Neural cell (in vitro differentiated cells): ENCODE results near the gene EFCAB11. TPM values are rescaled to one million over a fixed set of nuclear protein-coding genes. Genes with fewer than 3 reads are reported as not detected.

Source experiments
- H2AFZ ChIP-seq: fragments of 200-600, 300-800 bp; sonication (generic), shearing (Covaris generic); 2 replicates; pipeline ENCODE4 v1.6.0; 2014; ENCODE audit warnings: low read depth, mild to moderate bottlenecking, antibody characterized with exemption, low read length, moderate library complexity
- H3F3A ChIP-seq: fragments of 200-600 bp; shearing (Covaris generic); 2 replicates; pipeline ENCODE4 v1.6.1; 2016; ENCODE audit warnings: mild to moderate bottlenecking, moderate library complexity, mixed read lengths, antibody characterized with exemption, low read length; ENCODE audit not compliant: insufficient read depth, poor library complexity, severe bottlenecking
- H3K27ac ChIP-seq: fragments of 200-600, 300-800 bp; sonication (generic), shearing (Covaris generic); 2 replicates; pipeline ENCODE4 v1.5.1; 2014; ENCODE audit warnings: mild to moderate bottlenecking, low read length, moderate library complexity
- H3K27me3 ChIP-seq: fragments of 300-800, 200-600 bp; sonication (generic), shearing (Covaris generic); 2 replicates; pipeline ENCODE4 v1.6.0; 2014; ENCODE audit warnings: mild to moderate bottlenecking, low read depth, low read length, moderate library complexity; ENCODE audit not compliant: insufficient read depth
- H3K36me3 ChIP-seq: fragments of 300-800, 200-600 bp; sonication (generic), shearing (Covaris generic); 2 replicates; pipeline ENCODE4 v1.5.1; 2014; ENCODE audit warnings: mild to moderate bottlenecking, antibody characterized with exemption, low read length, moderate library complexity; ENCODE audit not compliant: insufficient read depth
- H3K4me2 ChIP-seq: fragments of 300-800, 200-600 bp; sonication (generic), shearing (Covaris generic); 2 replicates; pipeline ENCODE4 v1.6.0; 2014; ENCODE audit warnings: mild to moderate bottlenecking, low read length
- H3K4me3 ChIP-seq: fragments of 300-800, 200-600 bp; sonication (generic), shearing (Covaris generic); 2 replicates; pipeline ENCODE4 v1.5.1; 2014; ENCODE audit warnings: mild to moderate bottlenecking, low read length, moderate library complexity
- H3K79me2 ChIP-seq: fragments of 200-600 bp; shearing (Covaris generic); replicated peaks from 2 replicates; pipeline ENCODE4 v1.6.0; 2014; ENCODE audit warnings: mild to moderate bottlenecking, low read length, moderate library complexity; ENCODE audit not compliant: insufficient read depth
- H3K9ac ChIP-seq: fragments of 300-800, 200-600 bp; sonication (generic), shearing (Covaris generic); 2 replicates; pipeline ENCODE4 v1.6.1; 2016; ENCODE audit warnings: mild to moderate bottlenecking, low read length, mixed read lengths
- H3K9me2 ChIP-seq: fragments of 200-600 bp; shearing (Covaris generic); 2 replicates; pipeline ENCODE4 v1.6.1; 2016; ENCODE audit warnings: mild to moderate bottlenecking, low read length, mixed read lengths; ENCODE audit not compliant: insufficient read depth
- H3K9me3 ChIP-seq: fragments of 200-600, 300-800 bp; sonication (generic), shearing (Covaris generic); 2 replicates; pipeline ENCODE4 v1.6.1; 2016; ENCODE audit warnings: mild to moderate bottlenecking, mixed run types, low read length, moderate library complexity, mixed read lengths
- H4K20me1 ChIP-seq: fragments of 200-600 bp; shearing (Covaris generic); 2 replicates; pipeline ENCODE4 v1.6.1; 2016; ENCODE audit warnings: mild to moderate bottlenecking, mixed run types; ENCODE audit not compliant: insufficient read depth
- CTCF ChIP-seq: fragments of 450-650 bp; IDR thresholded peaks from 2 replicates; pipeline ENCODE4 v1.5.1; 2014; ENCODE audit warnings: antibody characterized with exemption, mild to moderate bottlenecking, moderate library complexity; ENCODE audit not compliant: poor library complexity, severe bottlenecking
- EP300 ChIP-seq: fragments of 450-650 bp; conservative IDR thresholded peaks from 2 replicates; pipeline ENCODE4 v1.6.1; 2014; ENCODE audit warnings: antibody characterized with exemption, mild to moderate bottlenecking, moderate library complexity; ENCODE audit not compliant: poor library complexity, severe bottlenecking
- EZH2 ChIP-seq: fragments of 200-600, 300-800 bp; shearing (Covaris generic), sonication (generic); IDR thresholded peaks from 2 replicates; pipeline ENCODE4 v1.6.1; 2014; ENCODE audit warnings: antibody characterized with exemption, low read length, borderline replicate concordance, mild to moderate bottlenecking; ENCODE audit not compliant: insufficient read depth, poor library complexity, severe bottlenecking
- MXI1 ChIP-seq: fragments of 450-650 bp; conservative IDR thresholded peaks from 2 replicates; pipeline ENCODE4 v1.6.1; 2014; ENCODE audit warnings: antibody characterized with exemption, mild to moderate bottlenecking; ENCODE audit not compliant: poor library complexity, severe bottlenecking
- POLR2AphosphoS5 ChIP-seq: IDR thresholded peaks from 2 replicates; pipeline ENCODE4 v1.6.1; 2012
- RAD21 ChIP-seq: fragments of 450-650 bp; conservative IDR thresholded peaks from 2 replicates; pipeline ENCODE4 v1.6.1; 2014; ENCODE audit warnings: antibody characterized with exemption, mild to moderate bottlenecking, moderate library complexity
- REST ChIP-seq: IDR thresholded peaks from 2 replicates; pipeline ENCODE4 v1.6.1; 2012; ENCODE audit warnings: borderline replicate concordance
- SMC3 ChIP-seq: fragments of 450-650 bp; conservative IDR thresholded peaks from 2 replicates; pipeline ENCODE4 v1.6.1; 2014; ENCODE audit warnings: antibody characterized with exemption, mild to moderate bottlenecking, moderate library complexity; ENCODE audit not compliant: poor library complexity
- TAF1 ChIP-seq: IDR thresholded peaks from 2 replicates; pipeline ENCODE4 v1.6.1; 2012; ENCODE audit warnings: low read depth
- polyA plus RNA-seq: library from polyadenylated mRNA; depleted of rRNA; stranded (reverse); fragments of >200 nt; gene quantifications from 2 replicates; pipeline ENCODE4 v1.2.3, GENCODE V29; 2014

The EFCAB11 gene
- polyA plus RNA-seq, 1 donor from 2014 or later, result 7.9 TPM

GRCh38 chr14:89906000-89906399 is 48.5 kb downstream of the EFCAB11 start:
- H3K79me2 ChIP-seq, result no peaks in the 10 kb centered on the region
- no peaks in the 10 kb centered on the region for H3K9me3 ChIP-seq
- H3K27ac ChIP-seq, result no peak overlapping the region
- H2AFZ ChIP-seq, result no peak overlapping the region
- H3K27me3 ChIP-seq, result no peaks in the 10 kb centered on the region
- no peaks in the 10 kb centered on the region for H3F3A ChIP-seq
- no peaks in the 10 kb centered on the region for H4K20me1 ChIP-seq
- H3K36me3 ChIP-seq, result no peaks in the 10 kb centered on the region
- no peak overlapping the region for H3K4me2 ChIP-seq
- H3K4me3 ChIP-seq, result no peak overlapping the region
- H3K9me2 ChIP-seq, result no peaks in the 10 kb centered on the region
- no peak overlapping the region for H3K9ac ChIP-seq
- TF ChIP-seq RAD21 (no peak), POLR2AphosphoS5 (no peak), MXI1 (no peak), REST (no peak), SMC3 (no peak), TAF1 (no peak), EP300 (no peak), EZH2 (no peak), CTCF (no peak)

GRCh38 chr14:89903340-89903952 is 51.1 kb downstream of the EFCAB11 start:
- Histone ChIP-seq H3F3A (no peaks in the 10 kb centered on the region), H3K9me3 (no peaks in the 10 kb centered on the region), H3K27ac (no peak overlapping the region), H4K20me1 (no peaks in the 10 kb centered on the region), H2AFZ (no peak overlapping the region), H3K27me3 (no peaks in the 10 kb centered on the region), H3K4me2 (no peak overlapping the region), H3K9me2 (no peaks in the 10 kb centered on the region), H3K36me3 (no peaks in the 10 kb centered on the region), H3K9ac (no peak overlapping the region), H3K4me3 (no peak overlapping the region), H3K79me2 (no peaks in the 10 kb centered on the region)
- no peak for TF ChIP-seq POLR2AphosphoS5
- TF ChIP-seq SMC3, result no peak
- TF ChIP-seq MXI1, result no peak
- TF ChIP-seq TAF1, result no peak
- TF ChIP-seq EZH2, result no peak
- no peak for TF ChIP-seq RAD21
- no peak for TF ChIP-seq EP300
- no peak for TF ChIP-seq CTCF
- no peak for TF ChIP-seq REST
